ENCODE data around the gene USP20. TPM values are rescaled to one million over a fixed set of nuclear protein-coding genes. Genes with fewer than 3 reads are reported as not detected.
A peak's percentile ranks its signal among the peaks of the same experiment; 100 is the strongest.
"Not testable (repeated sequence)": the region's sequence is repeated elsewhere in the genome, so short reads cannot be mapped to it uniquely, and the experiment has no call there.

Gene USP20
- 10.8 and 25.2 TPM in 2 replicates for total RNA-seq (ENCODE audit: low replicate concordance)

- Mint-ChIP-seq H3K36me3 (peaks cover 8% of the 10 kb centered on the region), H3K4me1 (peaks cover 31% of the 10 kb centered on the region), H3K4me3 (peak within 1 kb of the TSS; percentile 98), H3K27me3 (ENCODE audit: insufficient read depth, low read depth) (peaks cover 9% of the 10 kb centered on the region), H3K9me3 (no peaks in the 10 kb centered on the region), H3K27ac (peak within 1 kb of the TSS; percentile 66)
- Histone ChIP-seq H3K27me3 (no peaks in the 10 kb centered on the region), H2AFZ (replicated peaks) (peak within 1 kb of the TSS; percentile 71), H3K9ac (peak within 1 kb of the TSS; percentile 69), H3K4me2 (peak within 1 kb of the TSS; percentile 97), H3K79me2 (ENCODE audit: low read depth) (peaks cover 28% of the 10 kb centered on the region), H3K27ac (no peak within 1 kb of the TSS), H3F3A (ENCODE audit: low read depth) (peaks cover 11% of the 10 kb centered on the region), H3K9me3 (ENCODE audit: low read depth) (no peaks in the 10 kb centered on the region), H3K4me1 (peaks cover 5% of the 10 kb centered on the region), H3K4me3 (peak within 1 kb of the TSS; percentile 90), H3K36me3 (no peaks in the 10 kb centered on the region), H4K20me1 (ENCODE audit: low read depth) (peaks cover 10% of the 10 kb centered on the region)
- TF ChIP-seq EZH2phosphoT487 (IDR thresholded peaks at IDR 0.05) = no peak
- TF ChIP-seq EZH2 (IDR thresholded peaks at IDR 0.05) = no peak
- DNase-seq (ENCODE audit: low spot score) = peak; percentile 100
Measured at GRCh38 chr9:129835128-129835859, at the start of gene USP20, which contains the start of gene C9orf78. TSS of gene USP20 (plus strand) at chr9:129835458. CDS start at chr9:129852556, 17,098 bp downstream. TSS of gene C9orf78 (minus strand) at chr9:129835275. CDS start at chr9:129835221, 54 bp downstream.

- Histone ChIP-seq H3K4me2 (no peak overlapping the region), H3K9me3 (ENCODE audit: low read depth) (no peaks in the 10 kb centered on the region), H3K9ac (no peak overlapping the region), H3K36me3 (no peaks in the 10 kb centered on the region), H3K27me3 (peaks cover 14% of the 10 kb centered on the region), H3K4me3 (no peak overlapping the region), H3K27ac (no peak overlapping the region), H3K79me2 (ENCODE audit: low read depth) (no peaks in the 10 kb centered on the region), H3K4me1 (no peaks in the 10 kb centered on the region), H2AFZ (replicated peaks) (no peak overlapping the region), H4K20me1 (ENCODE audit: low read depth) (peaks cover 4% of the 10 kb centered on the region), H3F3A (ENCODE audit: low read depth) (no peaks in the 10 kb centered on the region)
- Mint-ChIP-seq H3K27me3 (ENCODE audit: insufficient read depth, low read depth) (peaks cover 25% of the 10 kb centered on the region), H3K4me3 (no peak overlapping the region), H3K4me1 (peaks cover 3% of the 10 kb centered on the region), H3K9me3 (no peaks in the 10 kb centered on the region), H3K27ac (no peak overlapping the region), H3K36me3 (no peaks in the 10 kb centered on the region)
- DNase-seq (ENCODE audit: low spot score) = no peak
- no peak for TF ChIP-seq EZH2 (IDR thresholded peaks at IDR 0.05)
- no peak for TF ChIP-seq EZH2phosphoT487 (IDR thresholded peaks at IDR 0.05)
- TF ChIP-seq CTCF (IDR thresholded peaks at IDR 0.05) = no peak
Measured at GRCh38 chr9:129785866-129786265, 49.4 kb upstream of the USP20 start.

GRCh38 chr9:129786481-129786880, 48.8 kb upstream of the USP20 start:
- no peaks in the 10 kb centered on the region for H3K36me3 Mint-ChIP-seq
- H3K4me2 ChIP-seq = no peak overlapping the region
- peaks cover 4% of the 10 kb centered on the region for H4K20me1 ChIP-seq (ENCODE audit: low read depth)
- H3K9me3 Mint-ChIP-seq = no peaks in the 10 kb centered on the region
- no peaks in the 10 kb centered on the region for H3K79me2 ChIP-seq (ENCODE audit: low read depth)
- H3K36me3 ChIP-seq = no peaks in the 10 kb centered on the region
- H3K27ac Mint-ChIP-seq = no peak overlapping the region
- no peaks in the 10 kb centered on the region for H3K9me3 ChIP-seq (ENCODE audit: low read depth)
- TF ChIP-seq EZH2 (IDR thresholded peaks at IDR 0.05) = no peak
- no peak for TF ChIP-seq CTCF (IDR thresholded peaks at IDR 0.05)
- no peak for TF ChIP-seq EZH2phosphoT487 (IDR thresholded peaks at IDR 0.05)
- H3K9ac ChIP-seq = no peak overlapping the region
- no peak overlapping the region for H2AFZ ChIP-seq (replicated peaks)
- peaks cover 25% of the 10 kb centered on the region for H3K27me3 Mint-ChIP-seq (ENCODE audit: insufficient read depth, low read depth)
- H3K4me3 Mint-ChIP-seq = no peak overlapping the region
- H3K4me3 ChIP-seq = no peak overlapping the region
- no peak for DNase-seq (ENCODE audit: low spot score)
- H3K4me1 Mint-ChIP-seq = peaks cover 3% of the 10 kb centered on the region
- H3K27ac ChIP-seq = no peak overlapping the region
- H3K27me3 ChIP-seq = peaks cover 14% of the 10 kb centered on the region
- H3F3A ChIP-seq (ENCODE audit: low read depth) = no peaks in the 10 kb centered on the region
- no peaks in the 10 kb centered on the region for H3K4me1 ChIP-seq

- DNase-seq (ENCODE audit: low spot score) = no peak
- Histone ChIP-seq H2AFZ (replicated peaks) (no peak overlapping the region), H3K79me2 (ENCODE audit: low read depth) (no peaks in the 10 kb centered on the region), H3K4me1 (no peaks in the 10 kb centered on the region), H3K27me3 (no peaks in the 10 kb centered on the region), H3K9ac (no peak overlapping the region), H3K4me3 (no peak overlapping the region), H3K27ac (no peak overlapping the region), H3K4me2 (no peak overlapping the region), H4K20me1 (ENCODE audit: low read depth) (peaks cover 4% of the 10 kb centered on the region), H3K9me3 (ENCODE audit: low read depth) (no peaks in the 10 kb centered on the region), H3F3A (ENCODE audit: low read depth) (no peaks in the 10 kb centered on the region), H3K36me3 (no peaks in the 10 kb centered on the region)
- Mint-ChIP-seq H3K4me1 (no peaks in the 10 kb centered on the region), H3K36me3 (no peaks in the 10 kb centered on the region), H3K27ac (no peak overlapping the region), H3K27me3 (ENCODE audit: insufficient read depth, low read depth) (peaks cover 12% of the 10 kb centered on the region), H3K9me3 (no peaks in the 10 kb centered on the region), H3K4me3 (no peak overlapping the region)
- TF ChIP-seq EZH2phosphoT487 (IDR thresholded peaks at IDR 0.05) = no peak
- TF ChIP-seq EZH2 (IDR thresholded peaks at IDR 0.05) = no peak
- no peak for TF ChIP-seq CTCF (IDR thresholded peaks at IDR 0.05)
Measured at GRCh38 chr9:129794549-129794948, 40.7 kb upstream of the USP20 start.

- not testable (repeated sequence) for H4K20me1 ChIP-seq (ENCODE audit: low read depth); H3K79me2 ChIP-seq (ENCODE audit: low read depth); H3F3A ChIP-seq (ENCODE audit: low read depth); H3K9me3 Mint-ChIP-seq; H3K27me3 ChIP-seq; H2AFZ ChIP-seq (replicated peaks); H3K36me3 ChIP-seq; H3K27me3 Mint-ChIP-seq (ENCODE audit: insufficient read depth, low read depth); H3K4me1 Mint-ChIP-seq; H3K4me3 Mint-ChIP-seq; H3K4me2 ChIP-seq; H3K36me3 Mint-ChIP-seq; H3K4me1 ChIP-seq; DNase-seq (ENCODE audit: low spot score); H3K9me3 ChIP-seq (ENCODE audit: low read depth); H3K27ac Mint-ChIP-seq; H3K9ac ChIP-seq; H3K27ac ChIP-seq; H3K4me3 ChIP-seq
Measured at GRCh38 chr9:129796029-129796428, 39.2 kb upstream of the USP20 start.

Measured in neural progenitor cell (in vitro differentiated cells).